WTC11 (cell line): ENCODE data around the gene SLC39A2. TPM values are rescaled to one million over a fixed set of nuclear protein-coding genes. Genes with fewer than 3 reads are reported as not detected.

ENCODE experiments used
- ATAC-seq: fragments of 200-7000 bp; cut with Tn5 transposase; 2 replicates; pipeline ENCODE4 v1.10.0; 2021; ENCODE audit warnings: mild to moderate bottlenecking, moderate library complexity
- CTCF ChIA-PET: fragments of 300-600 bp; sonication (Branson Sonifier 250); formaldehyde crosslinking; loops from one replicate; lab custom pipeline; 2021; ENCODE audit warnings: antibody characterized with exemption; lab: Charles Lee
- POLR2A ChIA-PET: fragments of 350-600 bp; sonication (Branson Sonifier 250); formaldehyde crosslinking; loops from one replicate; lab custom pipeline; 2021; ENCODE audit warnings: antibody characterized with exemption; lab: Charles Lee
- DNase-seq: peaks from one replicate; pipeline ENCODE4 v3.0.0; 2021; ENCODE audit warnings: low spot score
- H3K27ac Mint-ChIP-seq: 2 replicates; pipeline ENCODE4 v1.8.0; 2021; ENCODE audit warnings: mixed read lengths
- H3K27me3 Mint-ChIP-seq: 2 replicates; pipeline ENCODE4 v1.8.0; 2021; ENCODE audit warnings: low read depth, mild to moderate bottlenecking, moderate library complexity, mixed read lengths
- H3K36me3 Mint-ChIP-seq: 2 replicates; pipeline ENCODE4 v1.8.0; 2021; ENCODE audit warnings: mixed read lengths
- H3K4me1 Mint-ChIP-seq: 2 replicates; pipeline ENCODE4 v1.8.0; 2022; ENCODE audit warnings: mixed read lengths
- H3K4me3 Mint-ChIP-seq: 2 replicates; pipeline ENCODE4 v1.8.0; 2021; ENCODE audit warnings: mild to moderate bottlenecking, moderate library complexity, mixed read lengths
- H3K9me3 Mint-ChIP-seq: 2 replicates; pipeline ENCODE4 v1.8.0; 2021; ENCODE audit warnings: mixed read lengths
- CREM ChIP-seq: sonication (generic); formaldehyde crosslinking; IDR thresholded peaks from 2 replicates; pipeline ENCODE4 v1.8.1; 2022; ENCODE audit warnings: mild to moderate bottlenecking, missing genetic modification reagents, moderate library complexity
- ELF4 ChIP-seq: sonication (generic); formaldehyde crosslinking; IDR thresholded peaks from 2 replicates; pipeline ENCODE4 v1.8.1; 2022; ENCODE audit warnings: low read depth, mild to moderate bottlenecking, moderate library complexity, missing genetic modification reagents
- ETV6 ChIP-seq: sonication (generic); formaldehyde crosslinking; IDR thresholded peaks from 2 replicates; pipeline ENCODE4 v1.8.1; 2022; ENCODE audit warnings: mild to moderate bottlenecking, missing genetic modification reagents
- FOXP1 ChIP-seq: sonication (generic); formaldehyde crosslinking; IDR thresholded peaks from 2 replicates; pipeline ENCODE4 v1.8.0; 2022; ENCODE audit warnings: missing genetic modification reagents, mild to moderate bottlenecking, moderate library complexity, borderline replicate concordance
- GABPB1 ChIP-seq: sonication (generic); formaldehyde crosslinking; IDR thresholded peaks from 2 replicates; pipeline ENCODE4 v1.8.1; 2023; ENCODE audit warnings: mild to moderate bottlenecking, missing genetic modification reagents
- GTF2I ChIP-seq: fragments of 250-450 bp; sonication (Bioruptor Pico); conservative IDR thresholded peaks from 2 replicates; pipeline ENCODE4 v1.4.0; 2021; ENCODE audit warnings: mild to moderate bottlenecking
- NFYB ChIP-seq: sonication (generic); formaldehyde crosslinking; conservative IDR thresholded peaks from 2 replicates; pipeline ENCODE4 v1.8.0; 2022; ENCODE audit warnings: low read depth, missing genetic modification reagents
- NR2C2 ChIP-seq: sonication (generic); formaldehyde crosslinking; IDR thresholded peaks from 2 replicates; pipeline ENCODE4 v1.8.0; 2022; ENCODE audit warnings: mild to moderate bottlenecking, missing genetic modification reagents
- ZNF121 ChIP-seq: sonication (generic); formaldehyde crosslinking; IDR thresholded peaks from 2 replicates; pipeline ENCODE4 v1.8.0; 2023; ENCODE audit warnings: missing genetic modification reagents
- total RNA-seq: library from RNA; stranded (reverse); gene quantifications from 3 replicates; pipeline ENCODE4 v1.2.3, GENCODE V29; 2021
- TF ChIP-seq, protein P1 (sequence below): sonication (generic); formaldehyde crosslinking; IDR thresholded peaks from 2 replicates; pipeline ENCODE4 v1.8.1; 2022; ENCODE audit warnings: missing genetic modification reagents, borderline replicate concordance
- TF ChIP-seq, protein P2 (sequence below): sonication (generic); formaldehyde crosslinking; IDR thresholded peaks from 2 replicates; pipeline ENCODE4 v1.8.0; 2023; ENCODE audit warnings: missing genetic modification reagents
- TF ChIP-seq, protein P3 (sequence below): sonication (generic); formaldehyde crosslinking; IDR thresholded peaks from 2 replicates; pipeline ENCODE4 v1.8.1; 2023; ENCODE audit warnings: mild to moderate bottlenecking, missing genetic modification reagents
- TF ChIP-seq, protein P4 (sequence below): sonication (generic); formaldehyde crosslinking; conservative IDR thresholded peaks from 2 replicates; pipeline ENCODE4 v1.8.1; 2023; ENCODE audit warnings: mild to moderate bottlenecking, low read depth, missing genetic modification reagents, moderate library complexity
- TF ChIP-seq, protein P5 (sequence below): sonication (generic); formaldehyde crosslinking; IDR thresholded peaks from 2 replicates; pipeline ENCODE4 v1.8.0; 2022; ENCODE audit warnings: mild to moderate bottlenecking, missing genetic modification reagents
- TF ChIP-seq, protein P6 (sequence below): sonication (generic); formaldehyde crosslinking; IDR thresholded peaks from 2 replicates; pipeline ENCODE4 v1.8.1; 2023; ENCODE audit warnings: mild to moderate bottlenecking, missing genetic modification reagents, moderate library complexity
- TF ChIP-seq, protein P7 (sequence below): fragments of 250-450 bp; sonication (Bioruptor Pico); IDR thresholded peaks from 2 replicates; pipeline ENCODE4 v1.9.0; 2021; ENCODE audit warnings: moderate library complexity, mild to moderate bottlenecking, inconsistent platforms, borderline replicate concordance

Gene SLC39A2
- total RNA-seq, 1 experiment from 2014 or later, result not detected

DNA sequence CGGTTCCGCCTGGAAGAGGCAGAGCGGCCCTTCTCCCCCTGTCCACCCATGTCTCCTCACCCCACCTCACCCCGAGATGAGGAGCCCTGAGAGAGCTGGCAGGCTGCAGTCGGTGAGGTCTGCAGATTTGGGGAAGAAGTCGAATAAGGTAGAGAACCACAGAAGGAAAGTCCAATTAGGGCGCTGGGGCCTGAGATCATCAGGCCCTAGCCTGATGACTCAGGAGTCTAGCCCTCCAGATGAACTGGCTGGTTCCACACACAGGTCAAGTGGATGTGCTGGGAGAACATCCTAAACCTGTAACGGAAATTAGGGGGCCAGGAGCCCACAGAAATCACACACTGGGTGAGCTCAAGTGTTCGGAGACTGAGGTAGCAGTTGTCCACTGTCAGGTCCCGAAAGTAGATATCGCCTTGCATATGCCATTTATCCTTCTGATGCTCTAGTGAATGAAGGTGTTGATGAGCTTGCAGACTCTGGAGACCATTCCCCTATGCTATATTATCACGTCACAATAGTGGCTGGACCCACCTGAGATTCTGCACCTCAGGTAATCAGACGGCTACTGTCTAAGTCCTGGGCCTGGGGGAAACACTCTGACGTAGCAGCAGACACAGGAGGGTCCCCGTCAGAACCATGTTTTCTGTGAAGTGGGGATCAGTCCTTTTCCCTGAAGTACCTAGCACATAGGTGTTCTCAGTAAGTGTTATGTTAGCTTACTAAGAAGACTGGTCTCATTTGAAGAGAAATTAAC, 10.2 kb upstream of the SLC39A2 start (continued):
- TF ChIP-seq ELF4 (CRISPR knock-in tag) (no peak), CREM (CRISPR knock-in tag) (no peak)

DNA sequence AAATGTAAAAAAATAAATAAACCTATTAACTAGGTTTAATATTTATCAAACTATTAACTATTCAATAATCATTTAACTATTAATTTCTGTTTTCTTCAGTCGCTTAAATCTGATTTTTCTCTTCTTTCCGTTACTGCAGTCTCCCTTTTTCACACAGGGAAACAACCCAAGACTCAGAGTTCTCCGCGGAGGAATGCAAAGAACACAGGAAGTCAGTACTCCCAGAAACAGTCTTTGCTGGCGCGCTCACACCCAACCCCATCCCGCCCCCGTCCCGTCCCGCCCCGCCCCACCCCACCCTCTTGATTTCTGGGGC, 9.7 kb upstream of the SLC39A2 start:
- H3K9me3 Mint-ChIP-seq, result no peaks in the 10 kb centered on the region
- ATAC-seq (no peak), DNase-seq (no peak)
- peaks cover 17% of the 10 kb centered on the region for H3K4me1 Mint-ChIP-seq
- H3K27ac Mint-ChIP-seq, result peak overlapping the region; percentile 91; the same call in 1 of the 2 replicates
- ChIA-PET POLR2A (no interaction called here), CTCF (interaction anchor here (2.3 kb wide), 1 partner anchor 18 kb away, joined by 12 read pairs; no protein-coding TSS in a partner anchor)
- peaks cover 32% of the 10 kb centered on the region for H3K36me3 Mint-ChIP-seq
- H3K27me3 Mint-ChIP-seq, result no peaks in the 10 kb centered on the region; the same call in 1 of the 2 replicates
- peak overlapping the region; percentile 89 for H3K4me3 Mint-ChIP-seq
- TF ChIP-seq, protein P1, sequence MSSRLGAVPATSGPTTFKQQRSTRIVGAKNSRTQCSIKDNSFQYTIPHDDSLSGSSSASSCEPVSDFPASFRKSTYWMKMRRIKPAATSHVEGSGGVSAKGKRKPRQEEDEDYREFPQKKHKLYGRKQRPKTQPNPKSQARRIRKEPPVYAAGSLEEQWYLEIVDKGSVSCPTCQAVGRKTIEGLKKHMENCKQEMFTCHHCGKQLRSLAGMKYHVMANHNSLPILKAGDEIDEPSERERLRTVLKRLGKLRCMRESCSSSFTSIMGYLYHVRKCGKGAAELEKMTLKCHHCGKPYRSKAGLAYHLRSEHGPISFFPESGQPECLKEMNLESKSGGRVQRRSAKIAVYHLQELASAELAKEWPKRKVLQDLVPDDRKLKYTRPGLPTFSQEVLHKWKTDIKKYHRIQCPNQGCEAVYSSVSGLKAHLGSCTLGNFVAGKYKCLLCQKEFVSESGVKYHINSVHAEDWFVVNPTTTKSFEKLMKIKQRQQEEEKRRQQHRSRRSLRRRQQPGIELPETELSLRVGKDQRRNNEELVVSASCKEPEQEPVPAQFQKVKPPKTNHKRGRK, result no peak
- TF ChIP-seq, protein P2, sequence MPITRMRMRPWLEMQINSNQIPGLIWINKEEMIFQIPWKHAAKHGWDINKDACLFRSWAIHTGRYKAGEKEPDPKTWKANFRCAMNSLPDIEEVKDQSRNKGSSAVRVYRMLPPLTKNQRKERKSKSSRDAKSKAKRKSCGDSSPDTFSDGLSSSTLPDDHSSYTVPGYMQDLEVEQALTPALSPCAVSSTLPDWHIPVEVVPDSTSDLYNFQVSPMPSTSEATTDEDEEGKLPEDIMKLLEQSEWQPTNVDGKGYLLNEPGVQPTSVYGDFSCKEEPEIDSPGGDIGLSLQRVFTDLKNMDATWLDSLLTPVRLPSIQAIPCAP, result no peak
- TF ChIP-seq, protein P3, sequence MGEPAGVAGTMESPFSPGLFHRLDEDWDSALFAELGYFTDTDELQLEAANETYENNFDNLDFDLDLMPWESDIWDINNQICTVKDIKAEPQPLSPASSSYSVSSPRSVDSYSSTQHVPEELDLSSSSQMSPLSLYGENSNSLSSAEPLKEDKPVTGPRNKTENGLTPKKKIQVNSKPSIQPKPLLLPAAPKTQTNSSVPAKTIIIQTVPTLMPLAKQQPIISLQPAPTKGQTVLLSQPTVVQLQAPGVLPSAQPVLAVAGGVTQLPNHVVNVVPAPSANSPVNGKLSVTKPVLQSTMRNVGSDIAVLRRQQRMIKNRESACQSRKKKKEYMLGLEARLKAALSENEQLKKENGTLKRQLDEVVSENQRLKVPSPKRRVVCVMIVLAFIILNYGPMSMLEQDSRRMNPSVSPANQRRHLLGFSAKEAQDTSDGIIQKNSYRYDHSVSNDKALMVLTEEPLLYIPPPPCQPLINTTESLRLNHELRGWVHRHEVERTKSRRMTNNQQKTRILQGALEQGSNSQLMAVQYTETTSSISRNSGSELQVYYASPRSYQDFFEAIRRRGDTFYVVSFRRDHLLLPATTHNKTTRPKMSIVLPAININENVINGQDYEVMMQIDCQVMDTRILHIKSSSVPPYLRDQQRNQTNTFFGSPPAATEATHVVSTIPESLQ (CRISPR knock-in tag), result no peak
- TF ChIP-seq, protein P4, sequence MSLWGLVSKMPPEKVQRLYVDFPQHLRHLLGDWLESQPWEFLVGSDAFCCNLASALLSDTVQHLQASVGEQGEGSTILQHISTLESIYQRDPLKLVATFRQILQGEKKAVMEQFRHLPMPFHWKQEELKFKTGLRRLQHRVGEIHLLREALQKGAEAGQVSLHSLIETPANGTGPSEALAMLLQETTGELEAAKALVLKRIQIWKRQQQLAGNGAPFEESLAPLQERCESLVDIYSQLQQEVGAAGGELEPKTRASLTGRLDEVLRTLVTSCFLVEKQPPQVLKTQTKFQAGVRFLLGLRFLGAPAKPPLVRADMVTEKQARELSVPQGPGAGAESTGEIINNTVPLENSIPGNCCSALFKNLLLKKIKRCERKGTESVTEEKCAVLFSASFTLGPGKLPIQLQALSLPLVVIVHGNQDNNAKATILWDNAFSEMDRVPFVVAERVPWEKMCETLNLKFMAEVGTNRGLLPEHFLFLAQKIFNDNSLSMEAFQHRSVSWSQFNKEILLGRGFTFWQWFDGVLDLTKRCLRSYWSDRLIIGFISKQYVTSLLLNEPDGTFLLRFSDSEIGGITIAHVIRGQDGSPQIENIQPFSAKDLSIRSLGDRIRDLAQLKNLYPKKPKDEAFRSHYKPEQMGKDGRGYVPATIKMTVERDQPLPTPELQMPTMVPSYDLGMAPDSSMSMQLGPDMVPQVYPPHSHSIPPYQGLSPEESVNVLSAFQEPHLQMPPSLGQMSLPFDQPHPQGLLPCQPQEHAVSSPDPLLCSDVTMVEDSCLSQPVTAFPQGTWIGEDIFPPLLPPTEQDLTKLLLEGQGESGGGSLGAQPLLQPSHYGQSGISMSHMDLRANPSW (CRISPR knock-in tag), result no peak
- TF ChIP-seq, all 79 proteins: peak for 0

DNA sequence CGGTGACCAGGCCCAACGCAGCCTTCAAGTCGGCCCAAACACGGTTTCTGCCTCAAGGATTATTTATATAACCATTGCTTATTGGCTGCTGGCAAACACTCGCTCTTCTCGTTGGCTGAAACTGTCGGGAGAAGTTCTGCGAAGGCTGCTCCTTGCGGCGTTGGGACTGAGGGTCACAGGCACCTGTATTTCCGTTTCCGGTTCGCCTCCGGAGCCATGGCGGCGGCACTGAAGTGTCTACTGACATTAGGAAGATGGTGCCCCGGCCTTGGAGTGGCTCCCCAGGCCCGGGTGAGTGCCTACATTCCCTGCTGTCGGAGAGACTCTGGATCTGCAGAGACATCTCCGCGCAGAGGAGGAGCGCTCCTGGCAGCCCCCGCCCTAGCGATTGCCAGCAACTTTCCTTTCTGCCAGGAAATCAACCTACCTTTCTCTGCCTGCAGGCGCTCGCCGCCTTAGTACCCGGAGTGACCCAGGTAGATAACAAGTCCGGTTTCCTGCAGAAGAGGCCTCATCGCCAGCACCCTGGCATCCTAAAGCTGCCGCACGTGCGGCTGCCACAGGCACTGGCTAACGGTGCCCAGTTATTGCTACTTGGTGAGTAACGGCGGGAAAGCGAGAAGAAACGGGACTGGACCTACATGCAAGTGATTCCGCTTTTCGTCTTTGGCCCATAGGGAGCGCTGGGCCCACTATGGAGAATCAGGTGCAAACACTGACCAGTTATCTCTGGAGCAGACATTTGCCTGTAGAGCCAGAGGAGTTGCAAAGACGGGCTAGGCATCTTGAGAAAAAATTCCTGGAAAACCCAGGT, 9.1 kb upstream of the SLC39A2 start, which contains the start of gene METTL17:
METTL17 (plus strand) TSS at position 194 of the 814 bp plus-strand sequence; CDS start at position 217, 23 bp downstream.
- Mint-ChIP-seq H3K27ac (peak within 1 kb of the TSS; percentile 91; the same call in 1 of the 2 replicates), H3K4me3 (peak within 1 kb of the TSS; percentile 89), H3K4me1 (peaks cover 17% of the 10 kb centered on the region), H3K36me3 (peaks cover 37% of the 10 kb centered on the region), H3K9me3 (no peaks in the 10 kb centered on the region), H3K27me3 (no peaks in the 10 kb centered on the region; the same call in 1 of the 2 replicates)
- DNase-seq (peak; percentile 82), ATAC-seq (peak; percentile 96)
- POLR2A ChIA-PET, result no interaction called here
- CTCF ChIA-PET, result interaction anchor here (0.9 to 2.3 kb wide), 2 partner anchors 19 kb away, joined by 3 to 12 read pairs; no protein-coding TSS in a partner anchor
- TF ChIP-seq GTF2I (CRISPR knock-in tag), result no peak
- TF ChIP-seq, protein P5, sequence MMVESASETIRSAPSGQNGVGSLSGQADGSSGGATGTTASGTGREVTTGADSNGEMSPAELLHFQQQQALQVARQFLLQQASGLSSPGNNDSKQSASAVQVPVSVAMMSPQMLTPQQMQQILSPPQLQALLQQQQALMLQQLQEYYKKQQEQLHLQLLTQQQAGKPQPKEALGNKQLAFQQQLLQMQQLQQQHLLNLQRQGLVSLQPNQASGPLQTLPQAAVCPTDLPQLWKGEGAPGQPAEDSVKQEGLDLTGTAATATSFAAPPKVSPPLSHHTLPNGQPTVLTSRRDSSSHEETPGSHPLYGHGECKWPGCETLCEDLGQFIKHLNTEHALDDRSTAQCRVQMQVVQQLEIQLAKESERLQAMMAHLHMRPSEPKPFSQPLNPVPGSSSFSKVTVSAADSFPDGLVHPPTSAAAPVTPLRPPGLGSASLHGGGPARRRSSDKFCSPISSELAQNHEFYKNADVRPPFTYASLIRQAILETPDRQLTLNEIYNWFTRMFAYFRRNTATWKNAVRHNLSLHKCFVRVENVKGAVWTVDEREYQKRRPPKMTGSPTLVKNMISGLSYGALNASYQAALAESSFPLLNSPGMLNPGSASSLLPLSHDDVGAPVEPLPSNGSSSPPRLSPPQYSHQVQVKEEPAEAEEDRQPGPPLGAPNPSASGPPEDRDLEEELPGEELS, result 0 out of 2 replicates have a peak, but pooled peaks have one; percentile 54
- TF ChIP-seq, protein P6, sequence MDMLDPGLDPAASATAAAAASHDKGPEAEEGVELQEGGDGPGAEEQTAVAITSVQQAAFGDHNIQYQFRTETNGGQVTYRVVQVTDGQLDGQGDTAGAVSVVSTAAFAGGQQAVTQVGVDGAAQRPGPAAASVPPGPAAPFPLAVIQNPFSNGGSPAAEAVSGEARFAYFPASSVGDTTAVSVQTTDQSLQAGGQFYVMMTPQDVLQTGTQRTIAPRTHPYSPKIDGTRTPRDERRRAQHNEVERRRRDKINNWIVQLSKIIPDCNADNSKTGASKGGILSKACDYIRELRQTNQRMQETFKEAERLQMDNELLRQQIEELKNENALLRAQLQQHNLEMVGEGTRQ (CRISPR knock-in tag), result 0 out of 2 replicates have a peak, but pooled peaks have one; percentile 30
- TF ChIP-seq CREM (CRISPR knock-in tag), result 0 out of 2 replicates have a peak, but pooled peaks have one; percentile 21
- no peak for TF ChIP-seq ZNF121
- peak; percentile 61 for TF ChIP-seq GABPB1 (CRISPR knock-in tag)
- peak; percentile 91 for TF ChIP-seq NFYB
- peak; percentile 60; the same call in 1 of the 2 replicates for TF ChIP-seq ETV6 (CRISPR knock-in tag)
- peak; percentile 21; the same call in 1 of the 2 replicates for TF ChIP-seq FOXP1 (CRISPR knock-in tag)
- TF ChIP-seq, protein P7, sequence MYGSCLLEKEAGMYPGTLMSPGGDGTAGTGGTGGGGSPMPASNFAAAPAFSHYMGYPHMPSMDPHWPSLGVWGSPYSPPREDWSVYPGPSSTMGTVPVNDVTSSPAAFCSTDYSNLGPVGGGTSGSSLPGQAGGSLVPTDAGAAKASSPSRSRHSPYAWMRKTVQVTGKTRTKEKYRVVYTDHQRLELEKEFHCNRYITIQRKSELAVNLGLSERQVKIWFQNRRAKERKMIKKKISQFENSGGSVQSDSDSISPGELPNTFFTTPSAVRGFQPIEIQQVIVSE, result no peak
- TF ChIP-seq NR2C2 (CRISPR knock-in tag), result peak; percentile 86
- TF ChIP-seq, protein P2, result 0 out of 2 replicates have a peak, but pooled peaks have one; percentile 40
